ENCODE results near the gene PPIL6. TPM values are rescaled to one million over a fixed set of nuclear protein-coding genes. Genes with fewer than 3 reads are reported as not detected.

PPIL6 gene
- polyA plus RNA-seq, 2 of the 4 experiments (the other 2 are of a cell fraction): 1.6 to 5.0 TPM

GRCh38 chr6:109356237-109356636, 84.2 kb downstream of the PPIL6 start:
- H3K4me3 ChIP-seq: no peak overlapping the region
- ChIA-PET CTCF (interaction anchor here (0.6 to 1.0 kb wide), 2 partner anchors 14 to 1065 kb away, joined by 3 read pairs; no protein-coding TSS in a partner anchor), POLR2A (no interaction called here)
- DNase-seq (ENCODE audit: low read depth in 1 of 2, low spot score in 1 of 2) (no peak), ATAC-seq (no peak), FAIRE-seq (no peak)
- no peak for TF ChIP-seq HOXA7 (CRISPR knock-in tag; IDR thresholded peaks at IDR 0.05)
- no peak for TF ChIP-seq RAD21 (conservative IDR thresholded peaks at IDR 0.05 in 1 of 2, IDR thresholded peaks at IDR 0.05 in 1 of 2)
- TF ChIP-seq HOXB5 (CRISPR knock-in tag; IDR thresholded peaks at IDR 0.05): no peak
- no peak for TF ChIP-seq FOSB (CRISPR knock-in tag; IDR thresholded peaks at IDR 0.05)
- no peak for TF ChIP-seq HEYL (CRISPR knock-in tag; IDR thresholded peaks at IDR 0.05)
- no peak for TF ChIP-seq FOSL2 (IDR thresholded peaks at IDR 0.05)
- no peak for TF ChIP-seq FOSL2 (CRISPR knock-in tag; IDR thresholded peaks at IDR 0.05)
- no peak for TF ChIP-seq CBX2 (IDR thresholded peaks at IDR 0.05; ENCODE audit: borderline replicate concordance, low read depth)
- no peak for TF ChIP-seq ZSCAN20 (CRISPR knock-in tag; IDR thresholded peaks at IDR 0.05)
- TF ChIP-seq TFCP2L1 (CRISPR knock-in tag; IDR thresholded peaks at IDR 0.05): no peak
- no peak for TF ChIP-seq ELK1 (IDR thresholded peaks at IDR 0.05; ENCODE audit: low read depth, low read length)
- TF ChIP-seq BHLHE40 (IDR thresholded peaks at IDR 0.05; ENCODE audit: low read depth, low read length): no peak
- no peak for TF ChIP-seq NR3C1 (IDR thresholded peaks at IDR 0.05)
- no peak for TF ChIP-seq SREBF2 (IDR thresholded peaks at IDR 0.05)
- H3K27ac ChIP-seq: no peak overlapping the region
- H3K9me3 ChIP-seq: peaks cover 11% of the 10 kb centered on the region; the same call in 2 of the 3 replicates
- no peaks in the 10 kb centered on the region for H3K4me1 ChIP-seq
- WGBS (ENCODE audit: missing lambda C conversion rate): 96% methylated on average over 3 of the region's 3 CpGs
- no peak overlapping the region for H3K4me2 ChIP-seq

- ATAC-seq (no peak), FAIRE-seq (no peak), DNase-seq (ENCODE audit: low read depth in 1 of 2, low spot score in 1 of 2) (no peak)
- WGBS (ENCODE audit: missing lambda C conversion rate): 90% methylated on average over 5 of the region's 5 CpGs
- Histone ChIP-seq H3K4me1 (peaks cover 12% of the 10 kb centered on the region), H3K9me3 (peaks cover 6% of the 10 kb centered on the region; the same call in 2 of the 3 replicates), H3K4me2 (no peak overlapping the region), H3K4me3 (no peak overlapping the region), H3K27ac (no peak overlapping the region)
- TF ChIP-seq EP300 (IDR thresholded peaks at IDR 0.05): no peak
- TF ChIP-seq ESRRA (IDR thresholded peaks at IDR 0.05; ENCODE audit: borderline replicate concordance, low read length): no peak
- CTCF ChIA-PET: interaction anchor here (0.6 to 1.3 kb wide), 3 partner anchors 12 to 32 kb away, joined by 3 read pairs; no protein-coding TSS in a partner anchor
- POLR2A ChIA-PET: no interaction called here
Observed at GRCh38 chr6:109351231-109352130, 88.9 kb downstream of the PPIL6 start.

GRCh38 chr6:109349419-109349987, 90.9 kb downstream of the PPIL6 start:
- Histone ChIP-seq H3K4me2 (peak overlapping the region; percentile 42; the same call in 1 of the 3 replicates), H3K27ac (peak overlapping the region in 1 of 2 experiments; percentile 49; a peak in 3 of 6 replicates), H3K9me3 (no peaks in the 10 kb centered on the region), H3K4me3 (no peak overlapping the region), H3K4me1 (peaks cover 12% of the 10 kb centered on the region)
- TF ChIP-seq CHD4 (IDR thresholded peaks at IDR 0.05; ENCODE audit: borderline replicate concordance) (no peak), ZC3H11A (IDR thresholded peaks at IDR 0.05) (no peak), FOSL2 (IDR thresholded peaks at IDR 0.05) (no peak), FOSL2 (CRISPR knock-in tag; IDR thresholded peaks at IDR 0.05) (no peak), HOXA7 (CRISPR knock-in tag; IDR thresholded peaks at IDR 0.05) (no peak), FOXS1 (CRISPR knock-in tag; IDR thresholded peaks at IDR 0.05) (no peak)
- DNase-seq (ENCODE audit: low read depth in 1 of 2, low spot score in 1 of 2) (peak; percentile 6 to 58), FAIRE-seq (no peak), ATAC-seq (peak; percentile 59 to 76; a peak in 4 of 6 replicates)
- ChIA-PET POLR2A (no interaction called here), CTCF (interaction anchor here (0.7 kb wide), 1 partner anchor 34 kb away, joined by 4 read pairs; no protein-coding TSS in a partner anchor)
- WGBS (ENCODE audit: missing lambda C conversion rate): 47% methylated on average over 3 of the region's 3 CpGs

Measured in A549 (cell line).